HG02884 (cell line): ENCODE measurements around the gene SHC2.
"Not testable (repeated sequence)": the region's sequence is repeated elsewhere in the genome, so short reads cannot be mapped to it uniquely, and the experiment has no call there.

Source experiments
- ATAC-seq: cut with Tn5 transposase; IDR thresholded peaks from one replicate; pipeline ENCODE4 v1.9.1; 2021; ENCODE audit warnings: mild to moderate bottlenecking, moderate library complexity; ENCODE audit not compliant: unreplicated experiment

The SHC2 gene

DNA sequence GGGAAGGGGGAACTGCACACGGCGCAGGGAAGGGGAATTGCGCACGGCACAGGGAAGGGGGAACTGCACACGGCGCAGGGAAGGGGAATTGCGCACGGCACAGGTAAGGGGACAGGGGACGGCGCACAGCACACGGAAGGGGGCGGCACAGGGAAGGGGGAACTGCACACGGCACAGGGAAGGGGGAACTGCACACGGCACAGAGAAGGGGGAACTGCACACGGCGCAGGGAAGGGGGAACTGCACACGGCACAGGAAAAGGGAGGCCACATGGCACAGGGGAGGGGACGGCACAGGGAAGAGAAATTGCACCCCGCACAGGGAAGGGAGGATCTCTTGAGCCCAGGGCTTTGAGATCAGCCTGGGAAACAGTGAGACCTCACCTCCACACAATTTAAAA is 33.2 kb downstream of the SHC2 start:
- ATAC-seq: not testable (repeated sequence)

DNA sequence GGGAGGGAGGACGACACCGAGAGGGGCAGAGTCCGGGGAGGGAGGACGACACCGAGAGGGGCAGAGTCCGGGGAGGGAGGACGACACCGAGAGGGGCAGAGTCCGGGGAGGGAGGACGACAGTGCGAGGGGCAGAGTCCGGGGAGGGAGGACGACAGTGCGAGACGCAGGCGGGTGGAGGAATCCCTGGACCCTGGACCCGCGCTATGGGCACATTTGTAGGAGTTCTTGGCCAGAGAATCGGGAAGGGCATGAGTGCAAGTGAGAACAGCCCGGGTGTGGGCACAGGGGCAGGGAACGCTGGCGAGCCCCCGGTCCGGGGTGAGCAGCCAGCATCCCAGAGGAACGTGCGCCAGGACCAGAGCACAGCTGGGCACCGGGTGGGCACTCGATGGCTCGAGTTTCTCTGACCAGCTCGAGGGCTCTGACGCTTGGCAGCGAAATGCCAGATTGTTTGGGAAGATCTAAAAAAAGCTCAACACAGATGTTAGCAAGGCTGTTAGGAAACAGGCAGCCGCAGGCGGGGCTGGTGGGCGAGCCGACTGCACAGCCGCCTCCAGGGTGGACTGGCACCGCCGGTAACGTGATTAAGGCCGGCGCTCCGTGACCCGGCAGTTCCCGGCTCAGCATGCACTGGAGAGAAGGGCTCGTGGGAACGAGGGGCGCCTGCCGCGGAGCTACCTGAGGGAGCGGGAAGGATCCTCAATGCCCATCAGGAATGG is 33.9 kb downstream of the SHC2 start:
- ATAC-seq: no peak

DNA sequence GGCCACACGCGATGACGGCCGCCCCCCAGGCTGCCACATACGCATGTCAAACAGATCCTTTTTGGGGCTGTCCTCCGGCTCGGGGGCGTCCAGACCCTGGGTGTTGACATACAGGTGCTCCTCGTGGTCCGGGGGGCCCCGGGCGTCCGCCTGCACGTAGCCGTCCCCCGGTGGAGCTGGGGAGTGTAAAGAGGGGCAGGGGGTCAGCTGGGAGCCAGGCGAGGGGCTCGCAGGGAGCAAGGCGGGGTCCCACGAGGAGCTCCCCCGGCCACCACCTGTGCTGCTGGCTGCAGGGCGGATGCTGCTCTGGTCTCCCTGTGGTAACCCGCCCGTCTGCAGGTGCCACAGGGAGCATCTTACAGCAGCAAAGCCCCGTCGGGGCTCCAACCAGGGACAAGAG is 35.8 kb downstream of the SHC2 start:
- no peak for ATAC-seq

DNA sequence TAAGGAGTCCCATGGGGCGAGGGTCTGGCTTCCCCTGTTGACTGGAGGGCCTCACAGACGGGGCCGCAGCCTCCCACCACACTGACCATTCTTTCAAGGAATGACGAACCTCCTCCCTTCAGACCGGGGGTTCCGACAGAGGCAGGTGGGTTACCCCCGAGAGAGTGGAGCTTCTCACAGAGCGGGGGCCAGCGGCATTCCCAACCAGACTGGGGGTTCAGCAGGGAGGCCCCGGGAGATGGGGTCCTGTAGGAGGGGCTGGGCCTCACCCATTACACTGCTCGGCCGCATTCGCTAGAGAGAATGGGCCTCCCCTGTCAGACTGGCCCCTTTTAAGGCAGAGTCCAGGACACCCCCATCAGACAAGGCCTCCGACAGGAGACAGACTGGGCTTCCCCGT is 36.3 kb downstream of the SHC2 start:
- no peak for ATAC-seq

DNA sequence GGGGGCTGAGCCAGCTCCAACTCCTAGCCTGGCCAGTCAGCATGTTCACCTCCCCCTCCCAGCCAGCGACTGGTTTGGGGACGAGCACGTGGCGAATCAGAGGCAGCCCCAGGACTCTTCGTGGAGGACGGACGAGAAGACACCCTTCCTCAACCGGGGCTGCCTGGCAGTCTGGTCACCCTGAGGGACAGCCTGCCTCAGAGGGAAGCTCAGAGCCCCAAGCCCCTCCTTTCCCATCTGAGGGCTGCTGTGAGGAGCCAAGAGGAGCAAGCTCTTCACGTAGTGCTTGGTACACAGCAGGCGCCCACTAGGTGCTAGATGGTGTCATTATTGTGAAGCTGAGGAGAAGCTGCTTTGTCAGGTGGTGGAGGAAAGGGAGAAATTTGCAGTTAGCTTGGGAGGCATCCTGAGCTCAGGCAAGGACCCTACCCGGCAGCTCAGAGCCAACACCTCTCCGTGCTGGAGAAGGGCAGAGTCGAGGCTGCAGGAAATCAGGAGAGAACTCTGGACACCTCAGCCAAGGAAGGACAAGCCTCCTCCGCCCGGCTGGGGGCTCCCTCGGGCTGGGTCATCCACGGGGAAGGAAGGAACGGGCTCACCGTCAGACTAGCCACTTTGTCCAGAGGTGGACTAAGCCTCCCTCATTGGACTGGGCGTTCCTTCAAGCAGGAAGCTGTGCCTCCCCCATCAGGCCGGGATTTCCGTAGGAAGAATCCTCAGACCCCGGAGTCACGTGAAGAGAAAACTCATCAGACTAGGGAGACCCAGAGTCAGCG is 37.0 kb downstream of the SHC2 start:
- ATAC-seq: no peak

DNA sequence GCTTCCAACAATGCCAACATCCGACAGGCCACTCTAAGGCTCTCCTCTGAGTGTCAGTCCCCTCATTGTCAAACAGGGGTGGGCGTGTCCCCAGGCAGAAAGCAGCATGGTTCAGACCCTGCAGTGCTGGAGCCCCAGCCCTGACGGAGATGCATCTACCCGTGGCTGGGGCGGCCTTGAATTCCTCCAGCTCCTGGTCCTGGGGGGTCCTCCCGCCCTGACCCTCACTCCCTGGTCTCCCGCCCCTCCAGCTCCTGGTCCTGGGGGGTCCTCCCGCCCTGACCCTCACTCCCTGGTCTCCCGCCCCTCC is 38.0 kb downstream of the SHC2 start:
- ATAC-seq: not testable (repeated sequence)

DNA sequence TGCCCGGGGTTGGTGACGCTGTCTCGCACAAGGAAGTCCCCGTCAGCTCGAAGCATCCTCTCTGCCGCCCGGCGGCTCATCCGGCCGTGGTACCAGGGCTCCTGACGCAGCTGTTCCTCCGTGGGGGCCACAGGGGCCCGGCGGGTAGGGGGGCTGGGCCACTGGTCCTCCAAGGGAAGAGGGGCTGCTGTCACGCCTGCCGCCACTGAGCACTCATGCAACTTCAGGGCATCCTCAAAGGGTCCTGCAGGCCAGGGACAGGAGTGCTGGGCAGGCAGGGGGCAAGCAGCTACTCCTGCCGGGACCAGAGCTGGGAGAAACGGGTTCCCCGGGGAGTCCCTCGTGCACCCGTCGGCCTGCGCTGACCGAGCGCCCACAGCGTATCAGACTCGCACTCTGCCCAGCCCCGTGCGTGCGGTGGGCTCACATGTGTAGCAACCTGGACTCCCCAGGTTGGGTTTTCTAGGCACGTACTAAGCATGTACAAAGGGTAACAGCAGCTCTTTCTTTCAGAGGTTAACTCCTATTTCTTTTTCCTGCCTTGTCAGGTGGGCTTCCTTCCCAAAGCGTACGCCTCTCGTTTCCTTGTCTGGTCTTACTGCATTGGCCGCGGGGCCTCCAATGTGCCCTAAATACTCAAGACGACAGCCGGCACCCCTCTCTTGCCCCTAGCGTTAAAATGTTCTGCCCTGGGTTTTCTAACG is 38.5 kb downstream of the SHC2 start:
- no peak for ATAC-seq

DNA sequence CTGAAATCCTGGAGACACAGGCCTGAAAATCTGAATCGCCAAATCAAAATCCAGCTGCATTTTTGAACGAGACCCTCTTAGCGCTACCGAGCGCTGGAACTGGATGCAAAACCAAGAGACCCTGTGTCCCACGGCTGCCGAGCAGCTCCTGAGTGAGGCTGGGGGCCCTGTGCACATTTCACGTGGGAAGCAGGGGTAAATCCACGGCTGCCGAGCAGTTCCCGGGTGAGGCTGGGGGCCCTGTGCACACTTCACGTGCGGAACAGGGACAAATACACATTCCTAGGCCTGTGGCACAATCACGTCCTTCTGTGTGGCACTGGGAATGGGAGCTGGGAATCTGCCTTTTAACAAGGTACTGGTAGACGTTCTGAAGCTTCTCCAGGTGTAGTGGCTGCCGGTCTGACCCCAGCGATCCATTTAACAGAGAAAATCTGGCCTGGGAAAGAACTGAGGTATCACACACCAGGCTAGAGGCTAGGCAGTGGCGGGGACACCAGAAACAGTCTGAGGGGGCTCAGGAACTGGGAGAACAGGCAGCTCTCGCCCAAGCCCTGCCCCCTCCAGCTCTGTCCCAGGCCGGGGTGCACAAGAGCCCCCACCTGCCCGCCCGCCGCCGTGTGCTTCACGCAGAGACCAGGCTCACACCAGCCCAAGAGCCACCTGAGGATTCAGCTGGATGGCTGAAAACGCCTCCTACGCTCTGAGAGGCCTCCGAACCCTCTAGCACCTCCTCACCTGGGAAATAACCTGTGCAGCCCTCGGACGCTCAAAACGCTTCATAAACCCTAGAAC is 40.9 kb downstream of the SHC2 start:
- ATAC-seq: no peak

DNA sequence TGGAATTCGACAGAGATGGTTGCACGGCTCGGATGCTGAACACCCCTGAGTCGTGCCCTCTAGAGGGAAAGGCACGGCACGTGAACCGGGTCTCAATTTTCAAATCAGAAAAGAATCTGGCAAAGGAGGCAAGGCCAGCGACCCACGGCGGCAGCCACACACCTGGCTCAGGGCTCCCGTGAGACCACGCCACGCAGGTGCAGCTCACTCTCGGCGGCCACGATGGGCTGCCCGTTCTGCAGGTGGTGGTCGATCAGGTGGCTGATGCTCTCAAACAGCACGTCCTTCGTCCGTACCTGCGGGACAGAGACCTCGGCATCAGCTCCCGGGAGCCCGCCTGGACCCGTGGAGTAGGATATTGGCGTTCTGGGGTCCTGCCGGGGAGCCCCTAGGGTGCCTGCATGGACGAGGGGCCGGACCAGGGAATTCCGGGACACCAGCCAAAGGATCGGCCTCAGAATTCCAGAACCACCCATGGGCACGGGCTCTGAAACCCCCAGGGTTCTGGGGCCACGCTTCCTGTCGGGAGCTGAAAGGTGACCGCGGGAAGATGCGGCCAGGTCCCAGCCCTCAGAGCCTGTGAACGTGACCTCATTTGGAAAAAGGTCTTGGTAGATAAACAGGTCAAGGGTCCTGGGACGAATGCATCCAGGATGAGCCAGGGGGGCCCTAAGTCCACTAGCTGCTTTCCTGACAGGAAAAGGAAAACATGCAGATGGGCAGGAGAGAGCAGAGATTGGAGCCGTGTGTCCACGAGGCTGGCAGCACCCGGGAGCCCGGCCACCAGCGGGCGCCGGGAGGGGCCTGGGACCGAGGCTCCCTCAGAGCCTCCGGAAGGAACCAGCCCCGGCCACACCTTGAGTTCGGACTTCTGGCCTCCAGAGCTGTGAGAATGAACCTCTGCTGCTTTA is 41.8 kb downstream of the SHC2 start:
- no peak for ATAC-seq

DNA sequence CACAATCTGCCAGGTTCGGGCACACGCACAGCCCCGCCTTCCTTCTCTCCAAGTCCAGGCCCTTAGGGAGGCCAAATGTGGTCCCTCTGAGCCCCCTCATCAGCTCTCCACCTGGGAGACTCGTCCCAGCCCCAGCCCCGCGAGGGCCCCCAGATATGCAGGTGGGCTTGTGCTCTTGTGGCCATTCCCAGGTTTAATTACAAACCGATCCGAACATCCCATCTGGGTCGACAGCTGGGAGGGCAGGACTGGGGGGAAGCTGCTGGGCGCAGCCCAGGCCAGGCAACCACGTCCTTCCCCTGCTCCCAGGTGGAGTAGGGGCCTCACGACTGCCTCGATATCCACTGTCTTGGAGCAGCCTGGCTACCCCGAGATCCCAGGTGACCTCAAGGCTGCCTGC is 44.4 kb downstream of the SHC2 start:
- no peak for ATAC-seq

DNA sequence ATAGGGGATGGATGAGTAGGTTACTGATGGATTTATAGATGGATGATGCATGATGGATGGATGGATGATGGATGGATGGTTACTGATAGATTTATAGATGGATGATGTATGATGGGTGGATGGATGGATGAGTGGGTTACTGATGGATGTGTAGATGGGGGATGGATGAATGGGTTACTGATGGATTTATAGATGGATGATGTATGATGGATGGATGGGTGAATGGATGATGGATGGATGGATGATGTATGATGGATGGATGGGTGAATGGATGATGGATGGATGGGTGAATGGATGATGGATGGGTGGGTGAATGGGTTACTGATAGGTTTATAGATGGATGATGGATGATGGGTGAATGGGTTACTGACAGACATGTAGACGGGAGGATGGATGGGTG is 45.5 kb downstream of the SHC2 start:
- ATAC-seq: no peak

DNA sequence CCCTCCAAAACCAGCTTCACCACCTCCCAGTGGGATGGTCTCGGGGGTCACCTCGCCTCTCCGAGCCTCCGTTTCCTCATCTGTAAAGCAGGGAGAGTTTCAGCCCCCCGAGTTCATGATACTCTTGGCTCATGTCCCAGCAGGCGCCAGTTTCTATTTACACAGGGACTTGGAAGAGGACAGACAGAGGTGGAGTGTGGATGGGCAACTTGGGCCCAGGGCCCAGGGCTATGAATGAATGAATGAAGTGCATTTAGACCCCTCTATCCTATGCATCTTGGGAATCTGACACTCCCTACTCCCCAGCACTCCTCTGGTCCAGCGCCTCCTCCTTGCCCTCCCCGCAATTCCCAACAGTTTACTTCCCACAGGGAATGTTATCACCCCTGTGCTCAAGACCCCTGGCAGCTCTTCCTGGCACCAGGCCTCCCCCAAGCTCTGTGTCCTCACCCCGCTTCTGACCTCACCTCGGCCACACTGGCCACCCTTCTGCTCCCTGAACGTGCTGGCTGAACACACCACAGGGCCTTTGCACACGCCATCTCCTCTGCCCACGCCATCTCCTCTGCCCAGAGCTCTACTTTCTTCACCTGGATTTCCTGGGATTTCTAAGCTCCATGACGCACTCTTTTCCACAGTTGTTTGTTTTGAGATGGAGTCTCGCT is 46.9 kb downstream of the SHC2 start:
- no peak for ATAC-seq

DNA sequence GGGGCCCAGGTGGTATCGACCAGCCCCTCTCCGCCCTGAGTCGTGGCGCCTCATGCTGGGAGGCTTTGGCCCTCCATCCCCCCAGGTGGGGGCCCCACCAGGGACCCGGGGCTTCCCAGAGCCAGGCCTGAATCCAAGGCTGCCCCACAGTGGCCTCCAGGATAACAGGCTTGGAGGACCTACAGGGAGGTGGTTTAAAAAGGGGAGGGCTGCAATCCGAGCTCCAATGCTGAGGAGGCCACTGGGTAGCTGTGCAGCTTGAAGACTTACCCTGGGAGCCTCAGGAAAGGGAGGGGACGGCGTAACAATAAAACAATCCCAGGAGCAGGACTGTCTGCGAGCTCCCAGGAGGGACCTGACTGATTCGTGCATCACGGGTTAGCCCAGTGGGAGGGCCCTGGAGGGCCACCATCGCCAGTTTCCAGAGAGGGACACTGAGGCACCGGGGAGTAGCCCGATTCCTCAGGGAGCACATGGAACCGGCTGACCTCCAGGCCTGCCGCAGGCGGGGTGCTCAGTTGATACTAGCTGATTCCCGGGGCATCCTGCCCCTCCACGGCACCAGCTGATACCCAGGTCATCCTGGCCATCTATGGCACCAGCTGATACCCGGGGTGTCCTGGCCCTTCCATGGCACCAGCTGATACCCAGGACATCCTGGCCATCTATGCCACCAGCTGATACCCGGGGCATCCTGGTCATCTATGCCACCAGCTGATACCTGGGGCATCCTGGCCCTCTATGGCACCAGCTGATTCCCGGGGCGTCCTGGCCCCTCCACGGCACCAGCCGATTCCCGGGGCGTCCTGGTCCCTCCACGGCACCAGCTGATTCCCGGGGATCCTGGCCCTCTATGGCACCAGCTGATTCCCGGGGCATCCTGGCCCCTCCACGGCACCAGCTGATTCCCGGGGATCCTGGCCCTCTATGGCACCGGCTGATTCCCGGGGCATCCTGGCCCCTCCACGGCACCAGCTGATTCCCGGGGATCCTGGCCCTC is 48.2 kb downstream of the SHC2 start:
- no peak for ATAC-seq

DNA sequence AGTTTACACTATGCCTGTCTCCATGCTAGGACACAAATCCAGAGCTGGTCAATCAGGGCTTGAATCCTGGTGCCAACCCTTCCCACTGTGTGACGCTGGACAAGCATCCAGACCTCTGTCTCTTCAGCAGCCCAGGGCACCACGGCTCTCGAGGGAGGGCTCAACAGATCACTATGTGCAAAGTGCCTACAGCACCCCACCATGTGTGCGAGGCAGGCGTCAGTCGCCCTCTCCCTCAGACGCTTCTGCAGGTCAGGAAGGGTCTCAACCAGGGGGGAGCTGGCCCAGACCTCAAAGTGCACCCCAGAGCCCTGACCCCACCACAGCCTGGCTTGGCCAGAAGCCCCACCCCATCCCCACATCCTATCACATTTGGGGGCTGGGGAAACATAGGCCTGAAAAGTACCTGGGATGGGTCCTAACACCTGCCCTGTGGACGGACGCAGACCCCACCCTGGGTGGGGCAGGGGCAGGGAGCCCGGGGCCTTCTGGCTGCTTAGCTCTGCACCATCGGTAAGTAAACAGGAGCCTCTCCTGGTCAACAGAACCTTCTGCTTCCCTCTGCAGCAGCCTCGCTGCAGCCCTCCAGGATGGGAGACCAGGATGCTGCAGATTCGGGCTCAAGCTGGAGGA is 49.0 kb downstream of the SHC2 start:
- no peak for ATAC-seq

DNA sequence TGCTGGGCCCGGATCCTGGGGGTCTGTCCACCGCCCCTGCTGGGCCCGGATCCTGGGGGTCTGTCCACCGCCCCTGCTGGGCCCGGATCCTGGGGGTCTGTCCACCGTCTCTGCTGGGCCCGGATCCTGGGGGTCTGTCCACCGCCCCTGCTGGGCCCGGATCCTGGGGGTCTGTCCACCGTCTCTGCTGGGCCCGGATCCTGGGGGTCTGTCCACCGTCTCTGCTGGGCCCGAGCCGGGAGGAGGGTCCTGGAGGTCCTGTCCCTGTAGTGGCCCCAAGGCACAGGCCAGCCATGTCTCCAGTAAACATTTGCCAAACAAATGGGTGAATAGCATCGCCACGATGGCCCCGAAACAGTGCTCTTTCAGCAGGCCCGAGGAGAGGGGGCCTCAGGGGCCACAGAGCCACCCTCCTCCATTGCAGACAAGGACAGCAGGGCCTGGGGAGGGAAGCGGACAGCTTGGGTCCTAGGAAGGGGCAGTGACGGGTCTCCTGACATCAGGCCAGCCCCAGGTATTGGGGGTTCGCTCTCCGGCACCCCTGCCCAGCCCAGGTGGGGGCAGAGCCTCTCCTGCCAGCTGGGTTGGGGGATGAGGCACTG is 49.6 kb downstream of the SHC2 start:
- ATAC-seq: not testable (repeated sequence)

DNA sequence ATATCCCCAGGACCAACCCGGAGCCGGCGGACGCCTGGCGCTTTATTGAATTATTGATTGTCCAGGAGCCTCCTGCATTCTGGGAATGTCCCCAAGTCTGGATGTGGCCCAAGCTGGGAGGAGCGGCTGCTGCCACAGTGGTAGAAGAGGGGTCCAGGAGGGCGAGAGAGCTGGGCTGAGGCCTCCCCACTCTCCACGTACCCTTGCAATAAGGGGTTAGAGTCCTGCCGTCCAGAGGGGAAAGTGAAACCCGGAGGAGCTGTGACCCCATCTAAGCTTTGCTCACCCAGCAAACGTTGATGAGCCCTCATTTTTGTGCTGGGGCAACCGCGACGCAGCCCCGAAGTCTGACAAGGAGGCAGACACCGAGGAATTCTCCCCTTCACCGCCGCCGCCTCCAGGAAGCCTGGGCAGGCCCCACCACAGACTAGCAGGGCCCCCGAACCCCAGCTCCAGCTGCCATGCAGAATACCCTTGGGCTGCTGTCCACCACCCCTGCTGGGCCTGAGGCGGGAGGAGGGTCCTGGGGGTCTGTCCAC is 50.5 kb downstream of the SHC2 start:
- no peak for ATAC-seq

DNA sequence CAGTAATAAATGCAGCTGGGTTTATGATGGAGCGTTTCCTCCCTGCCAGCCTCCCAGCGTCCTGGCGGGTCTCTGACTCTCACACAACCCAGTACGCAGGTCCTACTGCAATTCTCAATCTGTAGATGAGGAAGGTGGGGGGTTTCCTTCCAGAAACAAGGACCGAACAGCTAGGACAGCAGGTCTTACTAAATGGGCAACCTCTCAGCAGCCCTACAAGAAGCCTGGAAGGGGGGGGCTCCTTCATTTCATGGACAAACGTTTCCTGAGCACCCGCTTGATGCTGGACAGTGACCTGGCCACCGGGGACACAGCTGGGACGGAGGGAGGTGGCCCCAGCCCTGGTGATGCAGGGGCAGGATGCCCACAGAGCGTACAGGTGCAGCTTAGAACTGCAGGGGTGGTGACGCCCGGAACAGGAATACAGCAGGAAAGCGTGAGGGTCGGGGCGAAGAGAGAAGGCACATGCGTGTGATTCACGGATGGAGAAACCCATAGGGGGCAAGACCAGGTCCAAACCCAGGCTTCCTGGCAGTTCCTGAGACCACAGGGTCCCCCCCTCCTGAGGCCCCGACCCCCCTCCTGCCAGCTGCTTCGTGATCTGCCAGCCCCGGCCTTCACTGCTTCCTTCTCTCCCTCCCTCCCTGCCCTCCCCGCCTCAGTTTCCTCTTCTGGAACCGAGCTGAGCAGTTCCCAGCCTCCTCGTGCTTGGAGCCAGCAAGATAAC is 51.2 kb downstream of the SHC2 start:
- no peak for ATAC-seq
